ENCODE measurements around the gene CMTM8.

DNA sequence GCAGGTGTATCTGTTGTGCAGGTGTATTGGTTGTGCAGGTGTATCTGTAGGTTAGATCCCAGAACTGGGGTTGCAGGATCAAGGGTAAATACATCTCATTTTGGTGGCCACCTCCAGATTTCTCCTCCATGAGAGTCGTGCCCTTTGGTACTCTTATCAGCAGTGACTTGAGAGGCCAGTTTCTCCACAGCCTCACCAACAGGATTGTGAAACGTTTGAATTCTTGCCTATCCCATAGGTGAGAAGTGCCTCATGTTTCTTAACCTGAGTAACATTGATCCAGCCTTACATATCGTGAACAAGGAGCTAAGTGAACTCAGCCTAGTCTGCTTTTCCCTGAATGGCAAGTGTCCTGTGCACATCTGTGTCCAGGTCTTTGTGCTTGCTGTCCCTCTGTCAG lies 55.4 kb downstream of the CMTM8 start:
- TF ChIP-seq REST (IDR thresholded peaks at IDR 0.05; ENCODE audit: low read depth, low read length): no peak
- TF ChIP-seq, protein P1, sequence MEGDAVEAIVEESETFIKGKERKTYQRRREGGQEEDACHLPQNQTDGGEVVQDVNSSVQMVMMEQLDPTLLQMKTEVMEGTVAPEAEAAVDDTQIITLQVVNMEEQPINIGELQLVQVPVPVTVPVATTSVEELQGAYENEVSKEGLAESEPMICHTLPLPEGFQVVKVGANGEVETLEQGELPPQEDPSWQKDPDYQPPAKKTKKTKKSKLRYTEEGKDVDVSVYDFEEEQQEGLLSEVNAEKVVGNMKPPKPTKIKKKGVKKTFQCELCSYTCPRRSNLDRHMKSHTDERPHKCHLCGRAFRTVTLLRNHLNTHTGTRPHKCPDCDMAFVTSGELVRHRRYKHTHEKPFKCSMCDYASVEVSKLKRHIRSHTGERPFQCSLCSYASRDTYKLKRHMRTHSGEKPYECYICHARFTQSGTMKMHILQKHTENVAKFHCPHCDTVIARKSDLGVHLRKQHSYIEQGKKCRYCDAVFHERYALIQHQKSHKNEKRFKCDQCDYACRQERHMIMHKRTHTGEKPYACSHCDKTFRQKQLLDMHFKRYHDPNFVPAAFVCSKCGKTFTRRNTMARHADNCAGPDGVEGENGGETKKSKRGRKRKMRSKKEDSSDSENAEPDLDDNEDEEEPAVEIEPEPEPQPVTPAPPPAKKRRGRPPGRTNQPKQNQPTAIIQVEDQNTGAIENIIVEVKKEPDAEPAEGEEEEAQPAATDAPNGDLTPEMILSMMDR (IDR thresholded peaks at IDR 0.05 in 2 of 3, conservative IDR thresholded peaks at IDR 0.05 in 1 of 3; ENCODE audit: control insufficient read depth in 2 of 3, extremely low read depth in 1 of 3, insufficient read depth in 1 of 3, low read depth in 3 of 3, low read length in 3 of 3): no peak
- no peak for TF ChIP-seq POLR2A (IDR thresholded peaks at IDR 0.05; ENCODE audit: low read depth, low read length)
- TF ChIP-seq EZH2 (IDR thresholded peaks at IDR 0.05; ENCODE audit: borderline replicate concordance, control insufficient read depth, low read depth, low read length): no peak
- TF ChIP-seq POLR2AphosphoS5 (IDR thresholded peaks at IDR 0.05; ENCODE audit: low read length): no peak
- no peak for TF ChIP-seq EP300 (IDR thresholded peaks at IDR 0.05; ENCODE audit: borderline replicate concordance in 1 of 2, control insufficient read depth in 1 of 2, low read depth in 2 of 2, low read length in 2 of 2)
- TF ChIP-seq ATF2 (IDR thresholded peaks at IDR 0.05; ENCODE audit: low read length): no peak
- no peak for TF ChIP-seq IKZF1 (conservative IDR thresholded peaks at IDR 0.05)
- TF ChIP-seq ZNF24 (IDR thresholded peaks at IDR 0.05): no peak
- no peak for TF ChIP-seq MYB (IDR thresholded peaks at IDR 0.05; ENCODE audit: borderline replicate concordance, low read depth, low read length)
- TF ChIP-seq EED (IDR thresholded peaks at IDR 0.05; ENCODE audit: low read depth): no peak
- TF ChIP-seq, protein P2, sequence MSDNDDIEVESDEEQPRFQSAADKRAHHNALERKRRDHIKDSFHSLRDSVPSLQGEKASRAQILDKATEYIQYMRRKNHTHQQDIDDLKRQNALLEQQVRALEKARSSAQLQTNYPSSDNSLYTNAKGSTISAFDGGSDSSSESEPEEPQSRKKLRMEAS (IDR thresholded peaks at IDR 0.05; ENCODE audit: low read depth, low read length): no peak
- no peak for TF ChIP-seq GABPA (IDR thresholded peaks at IDR 0.05; ENCODE audit: low read depth)
- TF ChIP-seq MXI1 (IDR thresholded peaks at IDR 0.05; ENCODE audit: low read depth, low read length): no peak
